ENCODE measurements around the gene HSPA13.

- no peak for TF ChIP-seq CTCF (optimal IDR thresholded peaks at IDR 0.05 in 1 of 3, IDR thresholded peaks at IDR 0.05 in 1 of 3, conservative IDR thresholded peaks at IDR 0.05 in 1 of 3; ENCODE audit: extremely low read depth in 1 of 3, insufficient read depth in 2 of 3, low read length in 3 of 3)
- no peak for TF ChIP-seq EZH2 (IDR thresholded peaks at IDR 0.05; ENCODE audit: low read length)
These were observed at the start of gene HSPA13 for GRCh38 chr21:14382835-14383595.

Data from keratinocyte (primary cell).